Stomach (tissue), 4 donors: ENCODE measurements around the gene THSD4.

ENCODE experiments used
- POLR2A ChIP-seq, 4 donors: fragments of 450-650 bp; IDR thresholded peaks; one replicate each; pipeline ENCODE4 v1.6.1; 2016; ENCODE audit warnings: antibody characterized with exemption in 4 of 4, control low read depth in 2 of 4, mild to moderate bottlenecking in 1 of 4, moderate library complexity in 1 of 4
- POLR2AphosphoS5 ChIP-seq, 3 donors: sonication (generic); formaldehyde crosslinking; IDR thresholded peaks; one replicate each; pipeline ENCODE4 v1.6.1; 2016; ENCODE audit warnings: antibody characterized with exemption in 3 of 3

DNA sequence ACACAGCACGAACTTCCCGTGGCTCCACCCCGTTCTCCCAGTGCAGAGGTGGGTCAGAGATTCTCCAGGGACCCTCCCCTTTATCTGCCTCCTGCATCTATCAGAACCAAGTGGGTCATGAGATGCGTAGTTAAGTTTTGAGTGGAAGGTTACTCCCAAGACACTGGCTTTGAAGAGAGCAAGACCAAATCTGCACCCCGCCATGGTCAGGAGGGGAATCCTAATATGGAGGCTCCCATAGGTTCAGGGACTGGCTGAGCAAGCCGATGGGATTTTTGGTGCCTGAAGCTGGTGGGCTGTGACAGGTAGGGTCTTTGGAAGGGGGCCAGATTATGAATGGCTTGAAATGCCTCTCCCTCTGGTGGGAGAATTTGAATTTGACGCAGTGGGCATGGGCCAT lies 488.1 kb downstream of the THSD4 start:
- no peak for TF ChIP-seq POLR2A (IDR thresholded peaks at IDR 0.05)
- TF ChIP-seq POLR2AphosphoS5 (IDR thresholded peaks at IDR 0.05) = no peak
